NCI-H345 (cell line): Measurements from ENCODE around the gene NOS1.
"Not testable (repeated sequence)": the region's sequence is repeated elsewhere in the genome, so short reads cannot be mapped to it uniquely, and the experiment has no call there.

ENCODE experiments used
- DNase-seq: peaks from one replicate; lab custom pipeline; 2025; lab: John Stamatoyannopoulos, UW

The NOS1 gene

GRCh38 chr12:117262749-117263148, 98.7 kb downstream of the NOS1 start:
- DNase-seq, result no peak

- DNase-seq, result no peak
Observed at GRCh38 chr12:117261247-117261646, 100.2 kb downstream of the NOS1 start.

GRCh38 chr12:117255386-117255785, 106.0 kb downstream of the NOS1 start:
- DNase-seq, result no peak

GRCh38 chr12:117243488-117243887, 117.9 kb downstream of the NOS1 start:
- no peak for DNase-seq

- DNase-seq, result no peak
Observed at GRCh38 chr12:117241697-117242096, 119.7 kb downstream of the NOS1 start.

- DNase-seq, result no peak
Observed at GRCh38 chr12:117240081-117240755, 121.2 kb downstream of the NOS1 start.

- DNase-seq, result peak; percentile 79
Observed at GRCh38 chr12:117236456-117237001, 124.9 kb downstream of the NOS1 start.

- DNase-seq, result no peak
Observed at GRCh38 chr12:117235261-117235660, 126.2 kb downstream of the NOS1 start.

GRCh38 chr12:117234441-117234840, 127.0 kb downstream of the NOS1 start:
- no peak for DNase-seq

- DNase-seq, result no peak
Observed at GRCh38 chr12:117231750-117232149, 129.7 kb downstream of the NOS1 start.

GRCh38 chr12:117228239-117228638, 133.2 kb downstream of the NOS1 start:
- DNase-seq, result no peak

GRCh38 chr12:117227000-117227653, 134.3 kb downstream of the NOS1 start:
- DNase-seq, result no peak

- no peak for DNase-seq
Observed at GRCh38 chr12:117226505-117226904, 134.9 kb downstream of the NOS1 start.

GRCh38 chr12:117225179-117225578, 136.2 kb downstream of the NOS1 start:
- no peak for DNase-seq

GRCh38 chr12:117220947-117221346, 140.5 kb downstream of the NOS1 start:
- DNase-seq, result not testable (repeated sequence)

- DNase-seq, result no peak
Observed at GRCh38 chr12:117218149-117218548, 143.3 kb downstream of the NOS1 start.

- DNase-seq, result no peak
Observed at GRCh38 chr12:117216686-117217085, 144.7 kb downstream of the NOS1 start.

- no peak for DNase-seq
Observed at GRCh38 chr12:117214797-117215196, 146.6 kb downstream of the NOS1 start.

- DNase-seq, result no peak
Observed at GRCh38 chr12:117213295-117213808, 148.1 kb downstream of the NOS1 start.

- DNase-seq, result peak; percentile 74
Observed at GRCh38 chr12:117212563-117213190, 148.7 kb downstream of the NOS1 start.

GRCh38 chr12:117210266-117210918, 151.0 kb downstream of the NOS1 start:
- no peak for DNase-seq

- DNase-seq, result no peak
Observed at GRCh38 chr12:117209626-117210025, 151.8 kb downstream of the NOS1 start.
